AG04450 (cell line): ENCODE measurements around the gene TMEM255B. TPM values are rescaled to one million over a fixed set of nuclear protein-coding genes. Genes with fewer than 3 reads are reported as not detected.

Source experiments
- CTCF ChIA-PET: fragments of 300-600, 350-600 bp; formaldehyde crosslinking; extraction: SDS; loops from one replicate; lab custom pipeline; 2022; ENCODE audit warnings: antibody characterized with exemption, inconsistent platforms; lab: Charles Lee
- POLR2A ChIA-PET: fragments of 350-600 bp; formaldehyde crosslinking; extraction: SDS; loops from one replicate; lab custom pipeline; 2021; ENCODE audit warnings: antibody characterized with exemption, inconsistent platforms; lab: Yijun Ruan, JAX
- DNase-seq: peaks from one replicate; pipeline ENCODE4 v3.0.0-alpha.2; 2011; ENCODE audit warnings: low read depth, low spot score
- H3K27ac ChIP-seq: one replicate; pipeline ENCODE4 v1.5.1; 2012; ENCODE audit warnings: low read depth, low read length, control low read depth
- H3K27me3 ChIP-seq: one replicate; pipeline ENCODE4 v1.6.0; 2012; ENCODE audit warnings: low read length; ENCODE audit not compliant: control insufficient read depth, insufficient read depth
- H3K4me3 ChIP-seq: 2 replicates; pipeline ENCODE4 v1.5.1; 2011; ENCODE audit warnings: mild to moderate bottlenecking, low read depth, low read length, control low read depth
- H3K9me3 ChIP-seq: 2 replicates; pipeline ENCODE4 v1.5.1; 2012; ENCODE audit warnings: low read length; ENCODE audit not compliant: control insufficient read depth, insufficient read depth
- polyA plus RNA-seq: library from polyadenylated mRNA; depleted of rRNA; stranded (reverse); fragments of >200 nt; gene quantifications from 2 replicates; pipeline ENCODE4 v1.2.3, GENCODE V29; 2011
- TF ChIP-seq, protein P1 (sequence below): IDR thresholded peaks from 2 replicates; pipeline ENCODE4 v1.5.1; 2011; ENCODE audit warnings: low read depth, low read length, control low read depth, inconsistent platforms

TMEM255B gene
- polyA plus RNA-seq, 1 experiment: 4.1 TPM

DNA sequence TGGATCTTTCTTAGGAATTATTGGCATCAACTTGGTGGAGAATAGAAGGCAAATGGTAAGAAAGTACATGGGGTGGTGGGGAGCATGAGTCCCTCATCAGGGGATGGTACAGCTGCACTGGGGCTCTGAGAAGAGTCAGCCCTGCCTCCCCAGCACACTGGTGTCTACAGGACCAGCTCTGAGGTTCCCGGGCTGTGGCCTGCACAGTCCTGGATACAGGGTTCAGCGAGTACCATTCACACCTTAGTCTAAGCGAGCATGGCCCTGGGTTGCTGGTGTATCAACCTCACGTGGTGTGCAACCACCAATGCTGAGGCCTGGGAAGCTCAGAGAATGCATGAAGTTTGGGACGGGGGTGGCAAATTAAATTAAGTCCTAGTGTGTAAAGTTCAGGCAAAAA is 10.1 kb downstream of the TMEM255B start:
- no peak overlapping the region for H3K4me3 ChIP-seq
- H3K9me3 ChIP-seq: peaks cover 28% of the 10 kb centered on the region
- no peak overlapping the region for H3K27ac ChIP-seq
- DNase-seq: no peak
- TF ChIP-seq, protein P1, sequence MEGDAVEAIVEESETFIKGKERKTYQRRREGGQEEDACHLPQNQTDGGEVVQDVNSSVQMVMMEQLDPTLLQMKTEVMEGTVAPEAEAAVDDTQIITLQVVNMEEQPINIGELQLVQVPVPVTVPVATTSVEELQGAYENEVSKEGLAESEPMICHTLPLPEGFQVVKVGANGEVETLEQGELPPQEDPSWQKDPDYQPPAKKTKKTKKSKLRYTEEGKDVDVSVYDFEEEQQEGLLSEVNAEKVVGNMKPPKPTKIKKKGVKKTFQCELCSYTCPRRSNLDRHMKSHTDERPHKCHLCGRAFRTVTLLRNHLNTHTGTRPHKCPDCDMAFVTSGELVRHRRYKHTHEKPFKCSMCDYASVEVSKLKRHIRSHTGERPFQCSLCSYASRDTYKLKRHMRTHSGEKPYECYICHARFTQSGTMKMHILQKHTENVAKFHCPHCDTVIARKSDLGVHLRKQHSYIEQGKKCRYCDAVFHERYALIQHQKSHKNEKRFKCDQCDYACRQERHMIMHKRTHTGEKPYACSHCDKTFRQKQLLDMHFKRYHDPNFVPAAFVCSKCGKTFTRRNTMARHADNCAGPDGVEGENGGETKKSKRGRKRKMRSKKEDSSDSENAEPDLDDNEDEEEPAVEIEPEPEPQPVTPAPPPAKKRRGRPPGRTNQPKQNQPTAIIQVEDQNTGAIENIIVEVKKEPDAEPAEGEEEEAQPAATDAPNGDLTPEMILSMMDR: no peak
- POLR2A ChIA-PET: no interaction called here
- CTCF ChIA-PET: no interaction called here
- H3K27me3 ChIP-seq: peaks cover 5% of the 10 kb centered on the region

DNA sequence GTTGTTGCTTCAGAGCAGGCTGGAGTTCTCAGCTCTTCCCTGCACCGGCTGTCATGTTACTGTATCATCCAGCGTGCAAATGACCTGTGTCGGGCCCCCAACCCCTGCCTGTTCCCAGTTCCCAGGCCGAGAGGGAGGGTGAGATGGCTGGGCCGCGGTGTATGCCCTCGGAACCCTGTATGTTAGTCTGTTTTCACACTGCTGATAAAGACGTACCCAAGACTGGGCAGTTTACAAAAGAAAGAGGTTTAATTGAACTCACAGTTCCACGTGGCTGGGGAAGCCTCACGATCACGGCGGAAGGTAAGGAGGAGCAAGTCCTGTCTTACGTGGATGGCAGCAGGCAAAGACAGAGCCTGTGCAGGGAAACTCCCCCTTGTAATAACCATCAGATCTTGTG is 10.9 kb downstream of the TMEM255B start:
- POLR2A ChIA-PET: no interaction called here
- no peak for DNase-seq
- CTCF ChIA-PET: no interaction called here
- TF ChIP-seq, protein P1: no peak
- H3K4me3 ChIP-seq: no peak overlapping the region
- H3K27me3 ChIP-seq: peaks cover 4% of the 10 kb centered on the region
- H3K27ac ChIP-seq: no peak overlapping the region
- peaks cover 28% of the 10 kb centered on the region for H3K9me3 ChIP-seq

DNA sequence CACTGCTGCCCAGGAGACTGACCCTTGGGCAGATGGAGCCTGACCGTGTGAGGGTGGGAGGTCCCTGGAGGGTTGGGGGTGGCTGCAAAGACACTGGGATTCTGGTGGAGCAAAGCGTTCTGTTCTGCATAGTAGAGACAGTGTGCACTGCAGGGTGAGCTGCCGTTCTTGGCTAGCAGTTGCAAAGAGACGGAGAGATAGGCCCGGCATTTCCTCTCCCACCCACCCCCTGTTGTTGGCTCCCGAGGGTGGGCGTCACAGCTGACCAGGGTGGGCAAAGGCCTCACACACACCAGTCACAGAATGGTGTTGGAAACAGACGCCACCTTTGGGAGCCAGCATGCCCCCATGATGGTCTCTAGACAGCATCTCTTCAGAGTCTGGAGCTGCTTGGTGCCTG is 11.4 kb downstream of the TMEM255B start:
- DNase-seq: no peak
- TF ChIP-seq, protein P1: no peak
- H3K27ac ChIP-seq: no peak overlapping the region
- peaks cover 32% of the 10 kb centered on the region for H3K9me3 ChIP-seq
- CTCF ChIA-PET: no interaction called here
- H3K4me3 ChIP-seq: no peak overlapping the region
- H3K27me3 ChIP-seq: peaks cover 4% of the 10 kb centered on the region
- POLR2A ChIA-PET: no interaction called here

DNA sequence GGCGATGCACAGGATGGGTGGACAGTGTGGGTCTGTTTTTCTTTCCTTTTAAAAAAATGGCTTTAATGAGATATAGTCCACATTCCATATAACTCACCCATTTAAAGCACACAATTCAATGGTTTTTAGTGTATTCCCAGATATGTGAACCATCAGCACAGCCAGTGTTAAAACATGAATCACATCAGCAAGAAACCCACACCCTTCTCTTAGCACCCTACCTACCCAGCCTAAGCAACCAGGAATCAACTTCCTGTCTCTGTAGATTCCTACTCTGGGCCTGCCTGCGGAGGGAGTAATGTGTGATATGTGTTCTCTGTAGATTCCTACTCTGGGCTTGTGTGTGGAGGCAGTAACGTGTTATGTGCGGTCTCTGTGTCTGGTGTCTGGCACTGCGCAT is 11.9 kb downstream of the TMEM255B start:
- CTCF ChIA-PET: no interaction called here
- POLR2A ChIA-PET: no interaction called here
- TF ChIP-seq, protein P1: no peak
- H3K27me3 ChIP-seq: peaks cover 4% of the 10 kb centered on the region
- peaks cover 37% of the 10 kb centered on the region for H3K9me3 ChIP-seq
- no peak for DNase-seq
- H3K4me3 ChIP-seq: no peak overlapping the region
- no peak overlapping the region for H3K27ac ChIP-seq

DNA sequence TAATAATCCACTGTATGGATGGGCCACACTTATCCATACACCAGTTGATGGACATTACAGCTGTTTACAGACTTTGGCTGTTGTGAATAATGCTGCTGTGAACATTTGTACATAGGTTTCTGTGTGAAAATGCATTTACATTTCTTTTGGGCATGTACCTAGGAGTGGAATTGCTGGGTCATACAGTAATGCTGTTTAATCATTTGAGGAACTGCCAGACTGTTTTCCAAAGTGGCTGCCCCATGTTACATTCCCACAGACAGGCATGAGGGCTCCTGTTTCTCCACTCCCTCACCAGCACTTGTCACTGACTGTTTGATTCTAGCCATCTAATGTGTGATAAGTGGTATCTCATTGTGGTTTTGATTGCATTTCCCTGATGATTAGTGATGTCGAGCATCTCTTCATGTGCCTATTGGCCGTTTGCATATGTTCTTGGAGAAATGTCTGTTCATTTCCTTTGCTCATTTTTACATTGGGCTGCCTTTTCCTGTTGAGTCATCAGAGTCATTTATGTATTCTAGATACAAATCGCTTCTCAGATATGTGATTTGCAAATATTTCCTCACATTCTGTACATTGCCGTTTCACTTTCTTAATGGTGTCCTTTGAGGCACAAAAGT is 12.8 kb downstream of the TMEM255B start:
- POLR2A ChIA-PET: no interaction called here
- DNase-seq: no peak
- TF ChIP-seq, protein P1: no peak
- H3K9me3 ChIP-seq: peaks cover 44% of the 10 kb centered on the region
- H3K27me3 ChIP-seq: peaks cover 2% of the 10 kb centered on the region
- CTCF ChIA-PET: no interaction called here
- no peak overlapping the region for H3K4me3 ChIP-seq
- no peak overlapping the region for H3K27ac ChIP-seq
